ENCODE measurements around the gene PRR33.

Gene PRR33

GRCh38 chr11:1861435-1862411, 30.0 kb downstream of the PRR33 start:
- DNase-seq (ENCODE audit: low spot score), result no peak
- H3K4me1 ChIP-seq (ENCODE audit: insufficient read depth, poor library complexity, severe bottlenecking), result peaks cover 18% of the 10 kb centered on the region
- no peaks in the 10 kb centered on the region for H3K36me3 ChIP-seq (ENCODE audit: low read depth)
- no peaks in the 10 kb centered on the region for H3K9me3 ChIP-seq (ENCODE audit: severe bottlenecking)
- TF ChIP-seq, protein P1, sequence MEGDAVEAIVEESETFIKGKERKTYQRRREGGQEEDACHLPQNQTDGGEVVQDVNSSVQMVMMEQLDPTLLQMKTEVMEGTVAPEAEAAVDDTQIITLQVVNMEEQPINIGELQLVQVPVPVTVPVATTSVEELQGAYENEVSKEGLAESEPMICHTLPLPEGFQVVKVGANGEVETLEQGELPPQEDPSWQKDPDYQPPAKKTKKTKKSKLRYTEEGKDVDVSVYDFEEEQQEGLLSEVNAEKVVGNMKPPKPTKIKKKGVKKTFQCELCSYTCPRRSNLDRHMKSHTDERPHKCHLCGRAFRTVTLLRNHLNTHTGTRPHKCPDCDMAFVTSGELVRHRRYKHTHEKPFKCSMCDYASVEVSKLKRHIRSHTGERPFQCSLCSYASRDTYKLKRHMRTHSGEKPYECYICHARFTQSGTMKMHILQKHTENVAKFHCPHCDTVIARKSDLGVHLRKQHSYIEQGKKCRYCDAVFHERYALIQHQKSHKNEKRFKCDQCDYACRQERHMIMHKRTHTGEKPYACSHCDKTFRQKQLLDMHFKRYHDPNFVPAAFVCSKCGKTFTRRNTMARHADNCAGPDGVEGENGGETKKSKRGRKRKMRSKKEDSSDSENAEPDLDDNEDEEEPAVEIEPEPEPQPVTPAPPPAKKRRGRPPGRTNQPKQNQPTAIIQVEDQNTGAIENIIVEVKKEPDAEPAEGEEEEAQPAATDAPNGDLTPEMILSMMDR (IDR thresholded peaks at IDR 0.05; ENCODE audit: poor library complexity, severe bottlenecking), result no peak
- no peaks in the 10 kb centered on the region for H3K27me3 ChIP-seq (ENCODE audit: insufficient read depth, poor library complexity, severe bottlenecking)
- no peak for ATAC-seq (ENCODE audit: low read depth)
- no peak overlapping the region for H3K4me3 ChIP-seq (ENCODE audit: severe bottlenecking)
- no peak overlapping the region for H3K27ac ChIP-seq (ENCODE audit: poor library complexity, severe bottlenecking)

DNA sequence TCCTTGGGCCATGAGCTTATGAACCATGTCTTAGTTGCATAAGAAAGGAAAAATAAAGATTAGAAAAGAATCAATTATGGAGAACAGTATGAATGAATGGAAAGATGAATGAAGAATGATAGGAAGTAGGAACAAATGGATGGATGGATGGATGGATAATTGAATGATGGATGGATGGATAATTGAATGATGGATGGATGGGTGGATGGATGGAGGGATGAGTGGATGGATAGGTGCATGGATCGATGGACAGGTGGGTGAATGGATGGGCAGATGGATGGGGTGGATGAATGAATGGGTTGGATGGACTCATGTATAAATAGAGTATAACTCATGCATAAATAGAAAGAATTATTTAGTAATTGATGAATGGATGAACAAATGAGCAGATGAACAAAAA, 31.6 kb downstream of the PRR33 start:
- no peaks in the 10 kb centered on the region for H3K36me3 ChIP-seq (ENCODE audit: low read depth)
- no peaks in the 10 kb centered on the region for H3K9me3 ChIP-seq (ENCODE audit: severe bottlenecking)
- ATAC-seq (ENCODE audit: low read depth), result no peak
- no peak overlapping the region for H3K4me3 ChIP-seq (ENCODE audit: severe bottlenecking)
- H3K27me3 ChIP-seq (ENCODE audit: insufficient read depth, poor library complexity, severe bottlenecking), result no peaks in the 10 kb centered on the region
- no peak overlapping the region for H3K27ac ChIP-seq (ENCODE audit: poor library complexity, severe bottlenecking)
- TF ChIP-seq, protein P1 (IDR thresholded peaks at IDR 0.05; ENCODE audit: poor library complexity, severe bottlenecking), result no peak
- peaks cover 18% of the 10 kb centered on the region for H3K4me1 ChIP-seq (ENCODE audit: insufficient read depth, poor library complexity, severe bottlenecking)
- DNase-seq (ENCODE audit: low spot score), result no peak

- Histone ChIP-seq H3K27me3 (ENCODE audit: insufficient read depth, poor library complexity, severe bottlenecking) (no peaks in the 10 kb centered on the region), H3K4me3 (ENCODE audit: severe bottlenecking) (no peak overlapping the region), H3K27ac (ENCODE audit: poor library complexity, severe bottlenecking) (no peak overlapping the region), H3K9me3 (ENCODE audit: severe bottlenecking) (no peaks in the 10 kb centered on the region), H3K36me3 (ENCODE audit: low read depth) (no peaks in the 10 kb centered on the region), H3K4me1 (ENCODE audit: insufficient read depth, poor library complexity, severe bottlenecking) (peaks cover 14% of the 10 kb centered on the region)
- TF ChIP-seq, protein P1 (IDR thresholded peaks at IDR 0.05; ENCODE audit: poor library complexity, severe bottlenecking), result no peak
- ATAC-seq (ENCODE audit: low read depth), result no peak
- no peak for DNase-seq (ENCODE audit: low spot score)
Observed at GRCh38 chr11:1859004-1859403, 32.7 kb downstream of the PRR33 start.

DNA sequence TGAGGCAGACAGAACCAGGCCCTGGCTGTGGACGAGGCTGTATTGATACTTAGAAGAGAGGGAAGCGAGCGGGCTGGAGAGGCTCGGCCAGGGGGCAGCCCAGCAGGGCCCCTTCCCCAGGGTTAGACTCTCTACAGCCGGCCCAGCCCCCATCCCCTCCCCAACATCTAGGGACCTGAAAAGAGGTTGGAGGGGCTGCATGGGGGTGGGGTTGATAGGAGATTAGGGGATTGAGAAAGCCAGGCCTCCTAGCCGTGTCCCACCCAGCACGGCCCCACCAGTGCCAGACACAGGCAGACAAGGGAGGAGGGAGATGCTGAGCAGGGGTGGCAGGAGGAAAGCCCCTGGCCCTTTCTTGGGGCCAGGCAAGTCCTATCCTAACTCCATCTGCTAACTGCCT, 33.1 kb downstream of the PRR33 start:
- TF ChIP-seq, protein P1 (IDR thresholded peaks at IDR 0.05; ENCODE audit: poor library complexity, severe bottlenecking), result no peak
- Histone ChIP-seq H3K4me3 (ENCODE audit: severe bottlenecking) (no peak overlapping the region), H3K27ac (ENCODE audit: poor library complexity, severe bottlenecking) (no peak overlapping the region), H3K27me3 (ENCODE audit: insufficient read depth, poor library complexity, severe bottlenecking) (no peaks in the 10 kb centered on the region), H3K4me1 (ENCODE audit: insufficient read depth, poor library complexity, severe bottlenecking) (peaks cover 10% of the 10 kb centered on the region), H3K9me3 (ENCODE audit: severe bottlenecking) (no peaks in the 10 kb centered on the region), H3K36me3 (ENCODE audit: low read depth) (no peaks in the 10 kb centered on the region)
- ATAC-seq (ENCODE audit: low read depth) (no peak), DNase-seq (ENCODE audit: low spot score) (no peak)

DNA sequence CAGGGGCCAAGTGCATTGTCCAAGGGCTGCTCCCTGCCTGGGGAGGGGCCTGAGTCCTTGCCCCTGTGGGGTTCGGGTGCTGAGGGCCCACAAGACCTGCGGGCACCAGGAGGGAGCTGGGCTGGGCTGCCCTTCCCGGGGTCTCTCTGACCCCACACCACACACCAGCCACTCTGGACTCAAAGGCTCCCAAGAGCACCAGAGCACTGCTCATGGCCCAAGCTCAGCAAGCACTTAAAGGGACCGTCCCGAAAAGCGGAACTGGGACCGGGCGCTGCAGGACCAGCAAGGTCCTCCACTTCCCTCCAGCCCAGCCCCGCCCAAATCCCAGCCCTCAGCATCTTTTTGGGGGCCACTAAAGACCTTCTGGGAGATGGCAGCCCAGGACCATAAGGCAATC, 33.5 kb downstream of the PRR33 start:
- ATAC-seq (ENCODE audit: low read depth), result no peak

More for the DNA sequence above, 33.5 kb downstream of the PRR33 start:
- Histone ChIP-seq H3K27me3 (ENCODE audit: insufficient read depth, poor library complexity, severe bottlenecking) (no peaks in the 10 kb centered on the region), H3K36me3 (ENCODE audit: low read depth) (no peaks in the 10 kb centered on the region), H3K4me1 (ENCODE audit: insufficient read depth, poor library complexity, severe bottlenecking) (peaks cover 6% of the 10 kb centered on the region), H3K4me3 (ENCODE audit: severe bottlenecking) (no peak overlapping the region), H3K9me3 (ENCODE audit: severe bottlenecking) (no peaks in the 10 kb centered on the region), H3K27ac (ENCODE audit: poor library complexity, severe bottlenecking) (no peak overlapping the region)
- DNase-seq (ENCODE audit: low spot score), result no peak
- TF ChIP-seq, protein P1 (IDR thresholded peaks at IDR 0.05; ENCODE audit: poor library complexity, severe bottlenecking), result no peak
